Breast epithelium (tissue), 3 donors: ENCODE data around the gene CYP3A4.
"Not testable (repeated sequence)": the region's sequence is repeated elsewhere in the genome, so short reads cannot be mapped to it uniquely, and the experiment has no call there.

Experiments
- CTCF ChIP-seq, 3 donors: fragments of 450-650 bp; IDR thresholded peaks; one replicate each; pipeline ENCODE4 v1.5.1; 2016 to 2017; ENCODE audit warnings: antibody characterized with exemption in 3 of 3, mild to moderate bottlenecking in 3 of 3, moderate library complexity in 3 of 3
- POLR2A ChIP-seq: fragments of 450-650 bp; IDR thresholded peaks from one replicate; pipeline ENCODE4 v1.6.1; 2016; ENCODE audit warnings: antibody characterized with exemption, mild to moderate bottlenecking, moderate library complexity
- POLR2AphosphoS5 ChIP-seq, 3 donors: sonication (generic); formaldehyde crosslinking; IDR thresholded peaks; one replicate each; pipeline ENCODE4 v1.6.1; 2017; ENCODE audit warnings: antibody characterized with exemption in 3 of 3

- not testable (repeated sequence) for TF ChIP-seq CTCF (IDR thresholded peaks at IDR 0.05); POLR2AphosphoS5 (IDR thresholded peaks at IDR 0.05); POLR2A
Measured at GRCh38 chr7:99785654-99786053, 1.7 kb upstream of the CYP3A4 start.
